Measurements from ENCODE around the gene FIGNL2. TPM values are rescaled to one million over a fixed set of nuclear protein-coding genes. Genes with fewer than 3 reads are reported as not detected.

FIGNL2 gene
- total RNA-seq, 1 experiment from 2014 or later, result not detected

- Histone ChIP-seq H2AFZ (ENCODE audit: low read length) (no peak overlapping the region), H3K27me3 (ENCODE audit: low read length) (0 out of 2 replicates have a peak, but pooled peaks cover 7% of the 10 kb centered on the region), H3K79me2 (ENCODE audit: low read length) (no peaks in the 10 kb centered on the region), H3K27ac (ENCODE audit: low read length) (no peak overlapping the region), H3K9ac (ENCODE audit: low read length) (no peak overlapping the region), H3K4me1 (ENCODE audit: insufficient read depth, low read length) (peaks cover 4% of the 10 kb centered on the region; the same call in 1 of the 2 replicates), H3K9me2 (replicated peaks; ENCODE audit: low read length) (no peaks in the 10 kb centered on the region), H3K9me3 (ENCODE audit: low read length) (no peaks in the 10 kb centered on the region), H3K36me3 (ENCODE audit: low read depth, low read length) (no peaks in the 10 kb centered on the region), H4K20me1 (ENCODE audit: low read length) (no peaks in the 10 kb centered on the region), H3K4me2 (ENCODE audit: low read length) (no peak overlapping the region), H3K4me3 (ENCODE audit: low read length) (no peak overlapping the region), H3F3A (ENCODE audit: low read length, unreplicated experiment) (no peaks in the 10 kb centered on the region)
- no TSS peak for BruUV-seq (replicated peaks)
- DNase-seq, result no peak
- ChIA-PET POLR2A (ENCODE audit: unreplicated experiment) (no interaction called here), CTCF (no interaction called here)
- intact Hi-C loops (cut with micrococcal nuclease), result loop anchor here (5.0 kb wide), 1 partner anchor 43 kb away; no protein-coding TSS in a partner anchor
- ATAC-seq, result no peak
- TF ChIP-seq EZH2 (IDR thresholded peaks at IDR 0.05; ENCODE audit: low read length, unreplicated experiment) (no peak), CTCF (conservative IDR thresholded peaks at IDR 0.05; ENCODE audit: low read depth, low read length) (no peak), EZH2phosphoT487 (IDR thresholded peaks at IDR 0.05; ENCODE audit: borderline replicate concordance, low read length) (no peak)
Observed at GRCh38 chr12:51834411-51834810, 14.1 kb downstream of the FIGNL2 start.

DNA sequence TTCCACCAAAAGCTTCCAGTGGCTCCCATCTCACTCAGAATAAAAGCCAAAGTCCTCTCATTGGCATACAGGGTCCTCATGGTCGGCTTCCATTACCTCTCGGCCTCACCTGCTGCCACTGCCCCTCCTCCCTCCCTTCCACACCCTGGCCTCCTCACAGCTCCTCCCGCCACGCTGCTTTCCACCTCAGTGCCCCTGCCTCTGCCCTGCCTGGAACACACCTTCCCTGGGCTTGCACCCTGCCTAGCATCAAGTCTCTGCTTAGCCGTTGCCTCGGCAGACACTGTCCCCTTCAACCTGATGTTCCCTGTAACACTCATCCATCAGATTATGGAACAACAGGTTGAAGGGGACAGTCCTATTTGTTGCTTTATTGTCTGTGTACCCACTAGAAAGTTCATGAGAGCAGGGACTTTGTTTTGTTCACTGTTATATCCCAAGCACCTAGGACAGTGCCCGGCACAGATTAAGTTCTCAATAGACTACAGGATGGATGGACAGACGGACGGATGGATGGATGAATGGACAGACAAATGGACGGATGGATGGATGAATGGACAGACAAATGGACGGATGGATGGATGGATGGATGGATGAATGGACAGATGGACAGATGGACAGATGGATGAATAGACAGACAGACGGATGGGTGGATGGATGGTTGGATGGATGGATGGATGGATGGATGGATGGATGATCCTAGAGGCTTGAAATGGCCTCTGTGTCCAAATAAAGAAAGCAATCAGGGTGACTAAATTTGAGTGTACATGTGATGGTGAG is 14.9 kb downstream of the FIGNL2 start:
- Histone ChIP-seq H3K9me2 (replicated peaks; ENCODE audit: low read length) (no peaks in the 10 kb centered on the region), H3K9me3 (ENCODE audit: low read length) (no peaks in the 10 kb centered on the region), H4K20me1 (ENCODE audit: low read length) (no peaks in the 10 kb centered on the region), H3K9ac (ENCODE audit: low read length) (no peak overlapping the region), H3K4me3 (ENCODE audit: low read length) (no peak overlapping the region), H3K4me1 (ENCODE audit: insufficient read depth, low read length) (peaks cover 7% of the 10 kb centered on the region), H3K27me3 (ENCODE audit: low read length) (0 out of 2 replicates have a peak, but pooled peaks cover 4% of the 10 kb centered on the region), H2AFZ (ENCODE audit: low read length) (no peak overlapping the region), H3K4me2 (ENCODE audit: low read length) (no peak overlapping the region), H3F3A (ENCODE audit: low read length, unreplicated experiment) (no peaks in the 10 kb centered on the region), H3K36me3 (ENCODE audit: low read depth, low read length) (no peaks in the 10 kb centered on the region), H3K27ac (ENCODE audit: low read length) (no peak overlapping the region), H3K79me2 (ENCODE audit: low read length) (no peaks in the 10 kb centered on the region)
- intact Hi-C loops (cut with micrococcal nuclease), result loop anchor here (5.0 kb wide), 1 partner anchor 44 kb away; no protein-coding TSS in a partner anchor
- ChIA-PET CTCF (no interaction called here), POLR2A (ENCODE audit: unreplicated experiment) (no interaction called here)
- no peak for ATAC-seq
- no TSS peak for BruUV-seq (replicated peaks)
- TF ChIP-seq EZH2 (IDR thresholded peaks at IDR 0.05; ENCODE audit: low read length, unreplicated experiment) (no peak), CTCF (conservative IDR thresholded peaks at IDR 0.05; ENCODE audit: low read depth, low read length) (no peak), EZH2phosphoT487 (IDR thresholded peaks at IDR 0.05; ENCODE audit: borderline replicate concordance, low read length) (no peak)
- DNase-seq, result no peak

All from PC-3 (cell line).